Putamen (tissue), 1 donor: ENCODE results near the gene MS4A18.

Experiments used
- DNase-seq: peaks from one replicate; pipeline ENCODE4 v3.0.0-alpha.2; 2016; ENCODE audit warnings: low spot score

The MS4A18 gene

GRCh38 chr11:60788401-60789125 lies 64.0 kb downstream of the MS4A18 start:
- no peak for DNase-seq

- DNase-seq: no peak
These were observed 66.2 kb downstream of the MS4A18 start for GRCh38 chr11:60790726-60791125.

GRCh38 chr11:60791153-60791933 lies 66.8 kb downstream of the MS4A18 start:
- no peak for DNase-seq

- no peak for DNase-seq
These were observed 68.0 kb downstream of the MS4A18 start for GRCh38 chr11:60792521-60792920.
